Mucosa of stomach (tissue), 1 donor: Measurements from ENCODE around the gene TTN.

Source experiments
- H3K27me3 ChIP-seq: one replicate; pipeline ENCODE4 v1.7.0; 2013; ENCODE audit warnings: mild to moderate bottlenecking, low read length; ENCODE audit not compliant: control insufficient read depth, insufficient read depth
- H3K36me3 ChIP-seq: one replicate; pipeline ENCODE4 v1.7.0; 2013; ENCODE audit warnings: low read length; ENCODE audit not compliant: control insufficient read depth, insufficient read depth
- H3K4me1 ChIP-seq: one replicate; pipeline ENCODE4 v1.7.0; 2013; ENCODE audit warnings: mild to moderate bottlenecking, low read length; ENCODE audit not compliant: control insufficient read depth, insufficient read depth
- H3K4me3 ChIP-seq: one replicate; pipeline ENCODE4 v1.7.0; 2013; ENCODE audit warnings: low read length
- H3K9ac ChIP-seq: one replicate; pipeline ENCODE4 v1.7.0; 2013; ENCODE audit warnings: mild to moderate bottlenecking, low read length, moderate library complexity
- H3K9me3 ChIP-seq: one replicate; pipeline ENCODE4 v1.7.0; 2013; ENCODE audit warnings: mild to moderate bottlenecking, low read length, moderate library complexity; ENCODE audit not compliant: control insufficient read depth
- donor health status: Pancreatic carcinoma.

Gene TTN

DNA sequence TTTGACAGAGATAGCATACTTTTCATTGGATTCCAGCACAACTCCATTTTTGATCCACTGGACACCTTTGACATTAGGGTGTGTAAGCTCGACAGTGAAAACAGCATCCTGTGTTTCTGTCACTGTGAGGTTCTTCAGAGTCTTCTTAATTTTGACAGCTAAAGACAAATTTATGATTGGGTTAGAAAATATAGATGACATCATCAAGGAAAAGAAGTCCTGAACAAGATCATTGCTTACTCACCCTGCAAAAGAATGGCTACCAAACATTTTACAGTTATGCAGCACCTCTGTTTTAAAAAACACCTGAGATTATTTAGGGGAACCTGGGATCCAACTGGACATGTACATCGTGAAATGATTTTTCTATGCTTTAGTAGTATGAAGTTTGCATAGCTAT is 36.7 kb downstream of the TTN start:
- Histone ChIP-seq H3K4me1 (no peaks in the 10 kb centered on the region), H3K27me3 (no peaks in the 10 kb centered on the region), H3K9me3 (no peaks in the 10 kb centered on the region), H3K9ac (no peak overlapping the region), H3K4me3 (no peak overlapping the region), H3K36me3 (no peaks in the 10 kb centered on the region)

DNA sequence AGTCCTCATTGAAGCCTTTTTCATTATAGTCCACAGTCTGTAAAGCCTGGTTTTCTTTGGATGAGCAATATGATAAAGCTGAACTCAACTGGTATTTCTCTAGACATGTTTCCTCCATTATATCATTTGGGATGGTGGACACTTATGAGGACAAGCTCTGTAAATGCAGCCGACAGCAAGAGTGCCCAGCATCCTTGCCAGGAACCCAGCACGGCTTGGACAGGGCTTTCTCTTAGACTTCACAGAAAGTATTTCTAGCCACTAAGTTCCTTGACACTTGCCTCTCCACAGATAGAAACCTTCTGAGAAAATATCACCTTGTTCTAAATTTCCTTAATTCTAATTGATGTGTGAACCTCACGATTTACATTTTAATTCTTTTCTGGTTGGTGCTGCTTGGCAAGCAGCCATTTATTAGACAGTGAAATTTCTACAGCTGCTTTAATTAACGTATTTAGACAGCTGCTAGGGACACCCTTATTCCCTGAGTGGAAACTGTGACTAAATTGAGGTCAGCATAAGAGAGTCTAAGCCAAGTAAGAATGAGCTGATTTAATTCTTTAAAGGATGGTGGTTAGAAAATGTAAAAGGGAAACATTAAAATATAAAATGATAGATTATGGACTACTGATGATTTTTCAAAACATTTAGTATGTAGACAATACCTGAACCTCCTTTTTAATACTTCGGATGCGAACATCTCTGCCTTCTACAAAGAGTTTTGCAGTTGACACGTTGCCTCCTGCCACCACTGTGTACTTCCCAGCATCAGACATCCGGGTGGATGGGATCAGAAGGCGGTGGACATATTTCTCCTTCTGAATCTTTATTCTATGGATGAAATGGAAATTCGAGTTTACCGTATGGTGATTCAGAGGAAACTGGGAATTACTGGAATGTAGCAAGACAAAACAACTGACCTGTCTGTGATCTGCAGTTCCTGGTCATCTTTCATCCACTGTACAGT is 39.8 kb downstream of the TTN start:
- H3K9me3 ChIP-seq = no peaks in the 10 kb centered on the region
- H3K36me3 ChIP-seq = no peaks in the 10 kb centered on the region
- no peak overlapping the region for H3K4me3 ChIP-seq
- H3K4me1 ChIP-seq = no peaks in the 10 kb centered on the region
- H3K9ac ChIP-seq = no peak overlapping the region
- H3K27me3 ChIP-seq = no peaks in the 10 kb centered on the region

DNA sequence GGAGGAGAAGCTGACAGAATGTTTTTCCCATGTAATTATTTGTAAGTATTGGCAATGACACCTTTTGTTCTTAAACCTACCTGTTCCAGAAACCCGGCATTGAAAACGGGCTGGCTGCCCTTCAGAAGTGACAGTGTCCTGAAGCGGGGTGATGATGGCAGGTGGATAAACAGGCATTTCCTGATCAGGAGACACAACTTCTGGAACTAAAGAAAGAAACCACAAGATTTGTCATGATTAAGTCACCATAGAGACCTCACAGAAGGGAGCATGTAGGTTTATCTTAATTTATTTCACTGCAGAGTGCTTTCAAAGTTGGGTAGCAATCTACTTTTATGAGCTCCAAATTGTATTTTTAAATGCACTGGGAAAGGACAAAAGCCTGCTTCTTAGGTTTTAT is 43.1 kb downstream of the TTN start:
- Histone ChIP-seq H3K36me3 (no peaks in the 10 kb centered on the region), H3K27me3 (no peaks in the 10 kb centered on the region), H3K4me1 (no peaks in the 10 kb centered on the region), H3K9me3 (no peaks in the 10 kb centered on the region), H3K9ac (no peak overlapping the region), H3K4me3 (no peak overlapping the region)

DNA sequence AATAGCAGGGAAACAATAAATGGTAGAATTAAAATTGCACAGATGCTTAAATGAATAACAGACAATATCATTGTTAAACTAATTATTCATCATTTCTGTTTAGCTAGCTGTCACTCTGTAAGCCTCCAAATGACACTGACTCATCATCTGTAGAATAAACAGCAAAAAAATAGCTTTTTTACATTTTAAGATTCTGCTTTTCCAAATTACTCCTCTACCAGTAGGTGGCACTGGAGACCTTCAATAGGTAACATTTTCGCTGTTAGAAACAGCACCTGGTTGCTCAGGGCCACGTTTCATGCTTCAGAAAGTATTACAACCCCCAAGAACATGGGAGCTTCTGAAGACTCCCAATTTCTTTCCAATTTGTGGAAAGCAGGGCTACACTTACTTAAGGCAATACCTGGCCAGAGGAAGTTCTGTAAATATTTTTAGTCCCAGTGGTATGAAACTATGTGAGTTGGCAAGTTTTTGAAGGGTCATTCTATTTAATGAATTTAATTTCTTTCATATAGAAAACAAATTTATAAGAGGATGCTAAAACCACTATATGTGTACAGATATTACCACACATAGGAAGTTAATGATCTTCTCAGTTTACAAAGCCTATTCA is 45.4 kb downstream of the TTN start:
- no peaks in the 10 kb centered on the region for H3K4me1 ChIP-seq
- no peaks in the 10 kb centered on the region for H3K9me3 ChIP-seq
- H3K27me3 ChIP-seq = no peaks in the 10 kb centered on the region
- H3K9ac ChIP-seq = no peak overlapping the region
- H3K4me3 ChIP-seq = no peak overlapping the region
- H3K36me3 ChIP-seq = no peaks in the 10 kb centered on the region

DNA sequence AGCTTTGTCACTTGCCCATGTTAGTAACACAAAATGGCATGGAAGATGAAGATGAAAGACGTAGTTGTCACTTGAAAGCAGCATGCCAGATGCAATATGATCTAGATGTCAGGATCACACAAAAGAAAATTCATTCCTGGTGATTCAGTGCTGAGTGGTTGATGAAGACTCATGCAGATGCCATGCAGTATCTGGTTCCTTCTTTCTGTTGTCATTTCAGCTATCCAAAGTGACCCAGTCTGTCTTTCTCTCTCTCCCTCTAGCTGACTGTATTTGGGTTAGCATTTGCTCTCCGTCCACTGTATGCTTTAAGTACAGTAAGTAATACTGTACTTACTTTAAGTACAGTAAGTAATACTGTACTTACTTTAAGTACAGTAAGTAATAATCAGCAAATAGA is 50.4 kb downstream of the TTN start:
- Histone ChIP-seq H3K4me1 (no peaks in the 10 kb centered on the region), H3K4me3 (no peak overlapping the region), H3K27me3 (no peaks in the 10 kb centered on the region)

DNA sequence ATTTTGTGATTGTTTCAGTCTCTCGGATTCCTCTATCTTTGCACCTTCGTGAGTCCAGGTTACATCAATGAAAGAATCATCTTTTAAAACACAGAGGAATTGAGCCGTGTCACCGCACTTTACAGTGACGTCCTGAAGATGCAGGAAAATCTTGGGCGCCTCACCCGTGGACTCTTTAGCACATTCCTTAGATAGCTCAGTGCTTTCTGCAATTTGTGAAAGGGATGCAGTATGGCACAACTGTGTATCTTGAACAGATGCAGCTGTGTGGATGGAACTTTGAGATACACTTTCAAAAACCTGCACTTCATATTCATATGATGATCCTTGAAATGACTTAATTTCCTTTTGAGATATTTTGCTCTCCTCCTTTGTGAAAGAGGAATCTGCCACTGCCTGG is 50.9 kb downstream of the TTN start:
- no peaks in the 10 kb centered on the region for H3K36me3 ChIP-seq
- no peak overlapping the region for H3K4me3 ChIP-seq
- H3K9ac ChIP-seq = no peak overlapping the region
- no peaks in the 10 kb centered on the region for H3K4me1 ChIP-seq
- H3K27me3 ChIP-seq = no peaks in the 10 kb centered on the region
- no peaks in the 10 kb centered on the region for H3K9me3 ChIP-seq

More for the DNA sequence above, 50.4 kb downstream of the TTN start:
- Histone ChIP-seq H3K36me3 (no peaks in the 10 kb centered on the region), H3K9me3 (no peaks in the 10 kb centered on the region), H3K9ac (no peak overlapping the region)

DNA sequence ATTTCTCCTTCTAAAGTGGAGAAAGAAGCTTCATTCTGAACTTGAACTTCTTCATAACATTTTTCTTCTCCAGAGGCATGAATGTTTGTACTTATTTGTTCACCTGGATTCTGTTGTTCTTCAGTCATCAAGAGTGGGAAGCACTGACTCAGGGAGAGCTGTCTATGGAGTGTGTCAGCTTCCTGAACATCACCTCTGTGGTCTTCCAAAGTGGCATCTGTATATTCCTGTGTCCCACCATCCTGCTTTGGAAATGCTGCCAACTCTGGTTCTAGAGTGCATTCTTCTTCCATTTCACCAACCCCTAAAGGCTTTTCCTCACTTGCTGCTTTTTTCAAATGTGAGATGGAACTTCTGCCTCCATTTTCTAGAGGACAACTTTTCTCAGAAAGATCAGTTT is 59.5 kb downstream of the TTN start:
- no peaks in the 10 kb centered on the region for H3K36me3 ChIP-seq
- H3K27me3 ChIP-seq = no peaks in the 10 kb centered on the region
- H3K9ac ChIP-seq = no peak overlapping the region
- H3K4me1 ChIP-seq = no peaks in the 10 kb centered on the region
- no peaks in the 10 kb centered on the region for H3K9me3 ChIP-seq
- H3K4me3 ChIP-seq = no peak overlapping the region

DNA sequence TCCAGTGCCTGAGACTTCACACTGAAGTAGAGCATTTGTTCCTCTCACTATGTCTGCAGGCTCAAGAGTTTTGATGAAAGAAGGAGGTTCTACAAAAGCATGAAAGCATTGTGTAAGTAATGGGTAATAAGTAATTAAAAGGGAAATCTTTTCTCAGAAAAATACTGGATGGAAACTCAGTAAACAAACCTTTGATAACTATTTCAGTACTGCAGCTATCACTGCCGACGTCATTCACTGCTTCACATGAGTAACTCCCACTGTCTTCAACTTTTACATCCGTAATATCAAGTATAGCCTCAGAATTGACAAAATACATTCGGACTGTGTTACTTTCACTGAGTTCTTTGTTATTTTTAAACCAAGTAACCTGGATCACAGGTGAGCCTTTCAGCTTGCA is 72.7 kb downstream of the TTN start:
- Histone ChIP-seq H3K4me1 (no peaks in the 10 kb centered on the region), H3K9ac (no peak overlapping the region), H3K4me3 (no peak overlapping the region), H3K27me3 (no peaks in the 10 kb centered on the region), H3K9me3 (no peaks in the 10 kb centered on the region), H3K36me3 (no peaks in the 10 kb centered on the region)

DNA sequence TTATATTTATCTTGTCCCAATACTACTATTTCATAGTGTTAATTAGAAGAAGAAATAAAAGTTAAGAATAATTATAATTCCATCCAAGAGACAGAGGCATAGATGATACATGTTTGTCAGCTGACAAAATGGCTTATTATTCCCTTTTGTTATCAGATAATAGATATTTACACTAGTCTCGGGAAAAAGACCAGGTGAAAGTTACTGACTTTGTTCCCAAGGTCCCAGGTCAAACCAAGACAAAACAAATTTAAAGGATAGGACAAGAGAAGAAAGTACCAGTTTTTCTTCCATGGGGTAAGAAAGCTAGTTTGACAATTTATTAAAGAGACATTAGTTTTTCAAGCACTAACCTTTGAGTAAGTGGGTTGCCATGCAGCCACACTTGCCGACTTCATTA is 73.2 kb downstream of the TTN start:
- no peaks in the 10 kb centered on the region for H3K4me1 ChIP-seq
- H3K9me3 ChIP-seq = no peaks in the 10 kb centered on the region
- H3K36me3 ChIP-seq = no peaks in the 10 kb centered on the region
- H3K9ac ChIP-seq = no peak overlapping the region
- no peak overlapping the region for H3K4me3 ChIP-seq
- no peaks in the 10 kb centered on the region for H3K27me3 ChIP-seq

DNA sequence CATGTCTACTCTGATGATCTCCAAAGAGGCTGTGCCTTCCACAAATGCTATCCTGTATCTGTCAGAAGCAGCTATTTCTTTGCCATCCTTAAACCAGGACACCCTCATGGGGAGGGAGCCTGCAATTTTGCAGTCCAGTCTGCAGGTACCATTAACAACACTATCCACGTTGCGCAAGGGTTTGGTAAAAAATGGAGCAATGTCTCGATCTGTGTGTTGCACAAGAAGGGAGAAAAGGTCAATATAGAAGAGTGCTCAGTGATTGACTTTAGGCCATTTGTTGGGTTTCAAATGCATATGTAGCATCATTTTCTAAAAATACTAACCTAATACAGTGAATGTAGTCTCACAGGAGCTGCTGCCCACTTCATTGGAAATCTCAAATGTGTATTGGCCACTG is 74.3 kb downstream of the TTN start:
- H3K4me3 ChIP-seq = no peak overlapping the region
- no peaks in the 10 kb centered on the region for H3K27me3 ChIP-seq
- no peaks in the 10 kb centered on the region for H3K36me3 ChIP-seq
- no peaks in the 10 kb centered on the region for H3K9me3 ChIP-seq
- H3K4me1 ChIP-seq = no peaks in the 10 kb centered on the region
- no peak overlapping the region for H3K9ac ChIP-seq

DNA sequence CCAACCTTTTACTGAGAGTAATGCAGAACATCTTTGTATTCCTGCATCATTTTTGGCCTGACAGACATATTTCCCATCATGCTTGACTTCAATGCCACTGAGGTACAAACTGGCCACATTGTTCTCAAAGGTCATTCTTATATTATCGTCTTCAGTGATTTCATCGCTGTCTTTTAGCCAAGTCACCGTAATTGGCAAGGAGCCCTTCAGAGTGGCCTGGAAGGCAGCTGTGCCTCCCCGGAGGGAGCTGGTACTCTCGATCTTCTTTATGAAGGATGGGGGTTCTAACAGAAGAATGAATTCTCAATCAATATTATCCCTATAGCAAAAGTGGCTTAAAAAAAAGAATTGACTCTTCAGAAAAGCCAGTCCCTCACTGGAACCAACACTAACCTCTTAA is 75.9 kb downstream of the TTN start:
- Histone ChIP-seq H3K4me1 (no peaks in the 10 kb centered on the region), H3K4me3 (no peak overlapping the region), H3K36me3 (no peaks in the 10 kb centered on the region), H3K9ac (no peak overlapping the region), H3K27me3 (no peaks in the 10 kb centered on the region), H3K9me3 (no peaks in the 10 kb centered on the region)

DNA sequence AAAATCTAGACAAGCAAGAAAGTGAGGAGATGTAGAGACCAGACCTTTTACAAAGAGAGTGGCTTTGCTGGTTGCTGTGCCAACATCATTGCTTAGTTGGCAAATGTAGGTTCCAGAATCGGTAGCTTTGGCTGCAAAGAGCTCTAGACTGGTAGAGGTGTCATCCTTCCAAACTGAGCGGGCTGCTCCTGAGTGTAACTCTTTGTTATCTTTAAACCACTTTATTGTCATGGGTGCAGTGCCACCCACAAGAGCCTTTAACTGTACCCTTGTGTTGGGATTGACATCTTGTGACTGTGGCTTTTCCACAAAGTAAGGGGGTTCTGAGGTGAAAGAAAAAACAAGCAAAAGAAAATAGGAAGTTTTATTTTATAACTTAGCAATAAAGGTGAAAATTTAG is 77.2 kb downstream of the TTN start:
- Histone ChIP-seq H3K27me3 (no peaks in the 10 kb centered on the region), H3K9ac (no peak overlapping the region), H3K4me1 (no peaks in the 10 kb centered on the region), H3K36me3 (no peaks in the 10 kb centered on the region), H3K4me3 (no peak overlapping the region), H3K9me3 (no peaks in the 10 kb centered on the region)
